Measurements from ENCODE around the gene APOB. TPM values are rescaled to one million over a fixed set of nuclear protein-coding genes. Genes with fewer than 3 reads are reported as not detected.

Gene APOB
- total RNA-seq, 1 donor from 2014 or later: under 0.01 TPM

DNA sequence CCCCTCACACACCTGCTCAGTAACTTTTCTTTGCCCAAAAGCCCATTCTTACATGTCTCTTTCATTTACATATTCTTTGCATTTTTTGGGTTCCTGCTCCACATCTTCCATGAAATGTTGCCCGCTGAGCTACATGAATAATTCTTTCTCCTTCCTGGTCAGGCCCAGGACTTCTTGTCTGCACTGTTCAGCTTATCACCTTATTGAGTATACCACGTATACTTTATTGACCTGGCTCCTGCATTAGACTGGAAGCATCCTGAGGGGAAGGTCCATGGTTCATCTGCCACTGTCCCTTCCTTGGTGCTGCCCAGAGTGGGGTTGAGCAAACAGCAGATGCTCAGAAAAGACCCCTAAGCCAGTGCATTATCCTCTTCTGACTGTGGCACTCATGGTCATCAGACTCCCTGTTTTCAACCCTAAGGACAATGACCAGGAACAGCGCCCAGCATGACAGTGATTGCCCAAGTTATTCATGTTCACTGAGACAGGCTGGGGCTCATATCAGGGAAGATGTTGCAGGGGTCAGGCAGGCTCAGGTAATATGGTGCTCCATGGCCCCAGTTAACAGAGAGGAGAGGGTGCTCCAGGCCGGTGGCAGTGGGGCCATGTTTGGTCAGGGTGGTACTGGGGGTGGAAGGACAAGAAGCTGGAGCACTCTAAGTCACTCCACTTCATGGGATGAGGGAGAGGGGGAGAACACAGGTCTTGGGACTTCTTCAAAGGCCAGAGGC is 7.7 kb downstream of the APOB start:
- Histone ChIP-seq H3K36me3 (ENCODE audit: control insufficient read depth, insufficient read depth, low read length) (no peaks in the 10 kb centered on the region), H3K27me3 (ENCODE audit: control insufficient read depth, insufficient read depth, low read length) (no peaks in the 10 kb centered on the region), H3K4me3 (ENCODE audit: low read depth, low read length) (no peak overlapping the region)
- TF ChIP-seq, protein P1, sequence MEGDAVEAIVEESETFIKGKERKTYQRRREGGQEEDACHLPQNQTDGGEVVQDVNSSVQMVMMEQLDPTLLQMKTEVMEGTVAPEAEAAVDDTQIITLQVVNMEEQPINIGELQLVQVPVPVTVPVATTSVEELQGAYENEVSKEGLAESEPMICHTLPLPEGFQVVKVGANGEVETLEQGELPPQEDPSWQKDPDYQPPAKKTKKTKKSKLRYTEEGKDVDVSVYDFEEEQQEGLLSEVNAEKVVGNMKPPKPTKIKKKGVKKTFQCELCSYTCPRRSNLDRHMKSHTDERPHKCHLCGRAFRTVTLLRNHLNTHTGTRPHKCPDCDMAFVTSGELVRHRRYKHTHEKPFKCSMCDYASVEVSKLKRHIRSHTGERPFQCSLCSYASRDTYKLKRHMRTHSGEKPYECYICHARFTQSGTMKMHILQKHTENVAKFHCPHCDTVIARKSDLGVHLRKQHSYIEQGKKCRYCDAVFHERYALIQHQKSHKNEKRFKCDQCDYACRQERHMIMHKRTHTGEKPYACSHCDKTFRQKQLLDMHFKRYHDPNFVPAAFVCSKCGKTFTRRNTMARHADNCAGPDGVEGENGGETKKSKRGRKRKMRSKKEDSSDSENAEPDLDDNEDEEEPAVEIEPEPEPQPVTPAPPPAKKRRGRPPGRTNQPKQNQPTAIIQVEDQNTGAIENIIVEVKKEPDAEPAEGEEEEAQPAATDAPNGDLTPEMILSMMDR (IDR thresholded peaks at IDR 0.05; ENCODE audit: insufficient read depth, low read length, severe bottlenecking): no peak
- FAIRE-seq (no peak), DNase-seq (ENCODE audit: low read depth) (no peak)

DNA sequence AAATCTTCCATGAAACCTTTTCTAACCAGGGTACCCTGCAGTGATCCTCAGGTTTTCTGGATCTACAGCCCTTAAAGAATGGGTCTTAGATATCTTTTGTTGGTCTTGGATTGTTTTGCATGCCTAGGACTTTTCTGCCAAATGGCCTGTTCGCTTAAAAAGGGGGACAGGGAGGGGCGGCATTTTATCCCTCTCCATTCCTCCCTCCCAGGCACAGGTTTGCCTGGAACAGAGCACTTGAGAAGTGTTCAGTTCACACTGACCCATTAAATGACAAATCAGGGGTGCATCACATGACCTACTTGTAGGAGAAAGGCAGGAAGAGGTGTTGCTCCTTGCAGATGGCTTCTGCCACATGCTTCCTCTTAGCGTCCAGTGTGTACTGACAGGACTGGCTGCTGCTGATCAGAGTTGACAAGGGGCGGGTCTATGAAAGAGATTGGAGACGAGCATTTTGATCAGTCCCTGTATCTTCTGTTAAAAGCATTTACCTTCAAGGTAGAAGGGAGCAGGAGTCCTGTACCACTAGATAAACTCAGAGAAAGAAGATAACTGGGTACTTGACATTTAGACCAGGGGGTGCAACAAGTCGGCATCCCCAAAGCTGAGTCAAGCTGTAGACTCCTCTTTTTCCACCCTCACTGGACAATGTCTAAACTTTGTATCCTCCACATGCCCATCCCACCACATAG is 8.4 kb downstream of the APOB start:
- no peak for DNase-seq (ENCODE audit: low read depth)
- no peak overlapping the region for H3K4me3 ChIP-seq (ENCODE audit: low read depth, low read length)
- no peak for FAIRE-seq
- no peaks in the 10 kb centered on the region for H3K36me3 ChIP-seq (ENCODE audit: control insufficient read depth, insufficient read depth, low read length)
- H3K27me3 ChIP-seq (ENCODE audit: control insufficient read depth, insufficient read depth, low read length): no peaks in the 10 kb centered on the region
- TF ChIP-seq, protein P1 (IDR thresholded peaks at IDR 0.05; ENCODE audit: insufficient read depth, low read length, severe bottlenecking): no peak

DNA sequence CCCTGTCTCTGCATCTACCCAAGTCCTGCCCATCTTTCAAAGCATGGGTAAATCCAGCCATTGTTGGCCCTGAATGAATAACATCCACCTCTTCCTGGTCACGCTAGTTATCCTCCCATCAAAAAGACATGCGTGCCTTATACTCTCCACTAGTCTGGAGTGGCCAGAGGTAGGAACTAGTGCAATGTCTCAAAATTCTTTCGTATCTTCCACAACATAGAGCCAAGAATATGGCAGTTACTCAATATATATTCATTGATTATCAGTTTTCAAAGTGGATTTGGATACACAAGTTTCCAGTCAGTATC is 8.9 kb downstream of the APOB start:
- DNase-seq (ENCODE audit: low read depth): no peak
- Histone ChIP-seq H3K27me3 (ENCODE audit: control insufficient read depth, insufficient read depth, low read length) (no peaks in the 10 kb centered on the region), H3K4me3 (ENCODE audit: low read depth, low read length) (no peak overlapping the region), H3K36me3 (ENCODE audit: control insufficient read depth, insufficient read depth, low read length) (no peaks in the 10 kb centered on the region)
- TF ChIP-seq, protein P1 (IDR thresholded peaks at IDR 0.05; ENCODE audit: insufficient read depth, low read length, severe bottlenecking): no peak
- FAIRE-seq: no peak

DNA sequence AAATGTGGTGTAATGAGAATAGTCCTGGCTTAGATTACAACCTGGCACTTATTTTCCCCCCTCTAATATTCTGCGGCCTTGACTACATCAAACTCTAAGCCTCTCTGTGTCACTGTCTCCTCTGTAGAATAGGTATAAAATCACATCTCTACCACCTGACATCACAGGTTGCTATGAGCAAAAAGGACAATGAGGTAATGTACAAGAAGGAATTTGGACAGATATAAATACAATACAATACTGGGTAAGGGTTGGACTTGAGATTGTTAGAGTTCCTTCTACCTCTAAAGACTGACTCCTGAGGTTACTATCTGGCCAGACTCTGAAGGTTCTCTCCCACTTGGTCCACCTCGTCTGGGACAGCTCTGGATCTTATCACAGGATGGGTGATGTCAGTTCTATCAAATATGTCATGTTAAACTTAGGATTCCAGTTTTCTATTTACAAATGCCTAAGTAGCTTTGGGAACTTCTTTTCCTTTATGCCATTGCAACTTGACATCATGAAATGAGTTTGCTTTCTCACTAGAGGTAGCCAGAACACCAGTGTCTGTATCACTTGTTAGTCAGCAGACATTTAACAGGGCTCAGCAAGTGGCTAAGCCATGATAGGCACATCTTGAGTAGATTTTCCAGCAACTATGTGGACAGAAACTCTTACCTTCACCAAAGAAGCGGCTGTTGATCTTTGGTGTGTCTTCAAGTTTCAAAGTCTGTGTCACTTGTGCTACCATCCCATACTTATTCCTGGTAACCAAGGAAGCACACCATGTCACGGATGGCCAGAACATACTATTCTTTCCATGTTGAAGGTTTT is 9.5 kb downstream of the APOB start:
- Histone ChIP-seq H3K27me3 (ENCODE audit: control insufficient read depth, insufficient read depth, low read length) (no peaks in the 10 kb centered on the region), H3K4me3 (ENCODE audit: low read depth, low read length) (no peak overlapping the region), H3K36me3 (ENCODE audit: control insufficient read depth, insufficient read depth, low read length) (no peaks in the 10 kb centered on the region)
- TF ChIP-seq, protein P1 (IDR thresholded peaks at IDR 0.05; ENCODE audit: insufficient read depth, low read length, severe bottlenecking): no peak
- DNase-seq (ENCODE audit: low read depth) (no peak), FAIRE-seq (no peak)

DNA sequence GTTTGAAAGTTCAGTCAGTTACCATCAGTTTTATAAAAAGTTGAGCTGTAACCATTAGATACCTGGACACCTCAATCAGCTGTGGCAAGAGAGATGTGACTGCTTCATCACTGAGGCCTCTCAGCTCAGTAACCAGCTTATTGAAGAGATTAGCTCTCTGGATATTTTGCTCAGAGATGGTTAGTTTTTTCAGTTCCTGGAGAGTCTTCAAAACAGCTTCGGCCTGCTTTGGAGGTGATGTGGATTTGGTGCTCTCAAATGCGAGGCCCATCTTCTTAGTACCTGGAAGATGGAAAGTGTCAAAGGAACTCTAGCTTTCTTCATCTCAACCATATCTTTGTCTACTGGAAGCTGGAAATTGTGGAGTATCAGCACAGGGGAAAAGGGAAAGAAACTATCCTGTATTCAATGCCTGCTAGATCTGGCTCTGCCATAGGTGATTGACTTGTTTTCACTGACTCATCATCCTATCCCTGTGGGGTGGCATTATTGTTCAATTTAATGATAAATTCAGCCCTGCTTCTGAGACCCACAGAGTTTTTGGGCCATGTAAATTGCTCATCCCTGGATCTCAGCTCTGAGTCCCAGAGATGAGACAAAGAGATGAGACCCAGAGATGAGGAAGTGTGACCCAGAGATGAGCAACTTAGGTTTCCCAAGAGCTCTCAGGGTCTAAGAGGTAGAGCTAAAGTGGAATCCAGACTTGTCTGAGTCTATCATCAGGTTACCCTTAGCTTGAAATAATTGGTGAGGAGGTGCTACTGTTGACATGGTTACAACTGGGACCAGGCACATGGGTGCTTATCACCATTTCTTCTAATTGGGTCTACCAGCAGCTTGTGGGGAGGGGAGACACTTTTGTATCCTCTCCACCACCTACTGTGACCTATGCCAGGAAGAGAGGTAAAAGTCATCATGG is 10.4 kb downstream of the APOB start:
- TF ChIP-seq, protein P1 (IDR thresholded peaks at IDR 0.05; ENCODE audit: insufficient read depth, low read length, severe bottlenecking): no peak
- Histone ChIP-seq H3K4me3 (ENCODE audit: low read depth, low read length) (no peak overlapping the region), H3K36me3 (ENCODE audit: control insufficient read depth, insufficient read depth, low read length) (no peaks in the 10 kb centered on the region), H3K27me3 (ENCODE audit: control insufficient read depth, insufficient read depth, low read length) (no peaks in the 10 kb centered on the region)
- FAIRE-seq (no peak), DNase-seq (ENCODE audit: low read depth) (no peak)
